Measurements from ENCODE around the gene C22orf31.

Gene C22orf31

DNA sequence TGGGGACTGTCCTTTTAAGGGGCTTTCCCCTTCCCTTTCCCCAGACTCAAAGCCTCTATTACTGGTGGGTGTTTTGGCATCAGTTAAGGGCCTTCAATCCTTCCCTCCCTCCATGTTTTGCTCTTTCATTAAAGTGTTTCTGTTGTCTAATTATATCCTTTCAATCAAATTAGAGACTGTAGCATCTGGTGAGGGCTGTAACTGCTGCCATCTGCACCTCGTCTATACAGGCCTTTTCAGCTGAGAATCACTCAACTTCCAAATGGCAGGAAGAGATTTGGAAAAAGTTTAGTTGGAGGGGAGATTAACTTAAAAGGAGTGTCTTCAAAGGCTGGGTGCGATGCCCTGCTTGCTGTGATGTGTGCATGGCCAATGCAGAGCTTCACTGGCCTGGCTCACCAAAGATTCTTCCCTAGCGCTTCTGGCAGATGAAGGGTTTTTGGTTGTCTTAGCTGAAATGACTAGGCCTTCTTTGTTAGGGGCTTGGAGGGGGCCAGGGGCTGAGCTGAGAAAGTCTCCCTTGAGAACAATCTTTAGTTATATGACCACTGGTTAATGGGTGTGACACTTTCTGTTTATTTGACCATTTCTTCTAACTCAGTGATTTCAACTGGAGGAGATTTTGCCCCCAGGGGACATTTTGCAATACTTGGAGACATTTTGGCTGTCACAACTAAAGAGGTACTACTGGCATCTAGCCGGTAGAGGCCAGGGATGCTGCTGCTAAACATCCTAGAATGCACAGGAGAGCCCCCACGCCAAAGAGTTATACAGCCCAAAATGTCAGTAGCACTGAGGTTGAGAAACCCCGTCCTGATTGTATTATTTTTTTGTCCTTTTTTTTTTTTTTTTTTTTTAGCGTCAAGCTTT, 18.7 kb upstream of the C22orf31 start:
- DNase-seq = no peak

DNA sequence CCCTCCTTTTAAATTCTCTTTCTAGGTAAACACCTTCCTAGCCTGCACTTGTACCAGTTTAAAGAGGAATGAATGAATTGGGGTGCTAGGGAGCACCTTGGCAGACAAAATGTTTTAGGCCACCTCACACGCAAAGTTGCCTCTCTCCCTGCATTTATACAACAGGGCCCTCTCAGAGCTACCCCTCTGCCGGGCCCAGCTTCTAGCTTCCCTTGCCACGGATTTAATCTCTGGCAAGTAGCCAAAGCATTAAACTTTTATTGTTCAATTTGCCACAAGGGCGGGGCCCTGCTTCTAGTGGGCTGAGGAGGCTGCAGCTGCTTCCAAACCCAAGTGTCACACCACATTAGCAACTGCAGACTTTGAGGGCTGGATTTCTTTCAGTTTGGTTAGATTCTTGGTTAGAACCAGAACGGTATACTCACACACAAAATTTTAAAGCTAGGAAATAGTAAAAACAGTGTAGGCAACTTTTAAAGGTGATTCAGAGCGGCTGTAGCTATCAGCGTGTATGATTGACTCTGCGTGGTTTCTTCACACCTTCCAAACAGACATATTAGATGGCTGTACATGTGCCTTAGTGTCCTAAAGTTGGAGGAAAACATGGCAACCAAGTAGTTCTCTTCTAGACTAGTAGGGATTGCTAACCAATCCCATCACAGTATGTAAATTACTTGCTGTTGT, 17.7 kb upstream of the C22orf31 start:
- DNase-seq = peak; percentile 75

DNA sequence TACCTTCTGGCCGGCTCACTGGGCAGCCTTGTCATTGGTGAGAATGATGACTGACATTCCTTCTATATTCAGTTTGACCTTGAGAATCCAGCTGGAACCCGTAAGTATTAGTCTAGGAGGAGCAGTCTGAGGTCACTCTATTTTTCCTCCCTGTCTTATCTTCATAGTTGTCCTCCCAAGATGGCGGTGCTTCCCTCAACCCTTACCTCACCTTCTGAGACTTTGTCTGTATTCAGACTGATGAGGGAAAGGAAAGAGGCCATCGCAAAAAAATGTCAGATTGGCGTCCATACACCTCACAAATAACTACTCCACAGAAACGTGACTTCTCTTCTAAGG, 17.2 kb upstream of the C22orf31 start:
- DNase-seq = no peak

DNA sequence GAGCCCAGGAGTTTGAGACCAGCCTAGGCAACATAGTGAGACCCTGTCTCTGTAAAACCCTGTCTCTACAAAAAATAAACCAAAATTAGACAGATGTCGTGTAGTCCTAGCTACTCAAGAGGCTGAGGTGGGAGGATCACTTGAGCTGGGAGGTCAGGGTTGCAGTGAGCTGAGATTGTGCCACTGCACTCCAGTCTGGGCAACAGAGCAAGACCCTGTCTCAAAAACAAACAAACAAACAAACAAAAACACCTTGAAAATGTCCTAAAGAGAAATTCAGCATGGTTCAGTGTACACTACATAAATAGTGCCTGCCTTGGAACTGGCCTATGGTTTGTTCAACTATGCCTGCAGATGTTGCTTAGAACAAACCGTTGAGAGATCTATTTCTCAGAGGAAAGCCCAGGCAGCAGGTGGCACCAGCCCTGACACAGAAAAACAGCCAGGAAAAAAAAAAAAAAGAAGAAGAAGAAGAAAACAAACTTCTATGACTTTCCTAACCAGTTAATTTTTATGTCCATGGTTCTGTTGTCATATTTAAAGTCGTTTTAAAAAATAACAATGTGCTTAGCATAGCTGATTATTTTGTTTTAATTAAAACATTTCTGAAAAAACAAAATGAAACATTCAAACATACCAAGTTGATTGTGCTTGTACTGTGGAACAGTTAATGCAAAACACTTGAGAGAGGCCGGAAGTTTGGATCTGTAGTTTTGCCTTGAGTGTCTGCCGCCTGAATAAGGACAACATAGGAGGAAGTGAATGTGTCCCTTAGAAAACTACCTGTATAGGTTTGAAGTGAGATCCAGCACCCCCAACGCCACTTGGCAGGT, 16.6 kb upstream of the C22orf31 start:
- no peak for DNase-seq

DNA sequence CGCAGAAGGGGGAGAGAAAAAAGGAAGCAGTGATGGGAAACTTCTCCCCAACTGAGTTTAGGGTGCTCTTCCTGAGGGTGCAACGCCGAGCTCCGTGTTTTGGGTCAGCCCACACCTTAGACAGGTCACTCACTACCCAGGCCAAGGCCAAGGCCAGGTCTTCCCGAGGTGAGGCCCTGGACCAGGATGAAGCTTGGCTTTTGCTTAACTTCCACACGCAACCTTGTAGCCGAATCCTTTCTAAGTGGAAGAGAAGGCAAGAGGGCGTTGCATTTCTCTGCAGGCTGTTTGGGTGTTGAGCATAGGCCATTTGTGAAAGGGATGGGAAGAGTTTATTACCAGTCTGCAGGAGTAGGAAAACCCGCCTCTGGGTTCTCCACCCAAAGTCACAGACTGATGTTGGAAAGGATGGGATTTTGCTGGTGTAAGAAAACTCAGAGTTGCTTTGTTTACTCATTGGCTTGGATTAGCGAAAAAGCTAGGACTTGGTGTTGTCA, 12.7 kb upstream of the C22orf31 start:
- DNase-seq = no peak

DNA sequence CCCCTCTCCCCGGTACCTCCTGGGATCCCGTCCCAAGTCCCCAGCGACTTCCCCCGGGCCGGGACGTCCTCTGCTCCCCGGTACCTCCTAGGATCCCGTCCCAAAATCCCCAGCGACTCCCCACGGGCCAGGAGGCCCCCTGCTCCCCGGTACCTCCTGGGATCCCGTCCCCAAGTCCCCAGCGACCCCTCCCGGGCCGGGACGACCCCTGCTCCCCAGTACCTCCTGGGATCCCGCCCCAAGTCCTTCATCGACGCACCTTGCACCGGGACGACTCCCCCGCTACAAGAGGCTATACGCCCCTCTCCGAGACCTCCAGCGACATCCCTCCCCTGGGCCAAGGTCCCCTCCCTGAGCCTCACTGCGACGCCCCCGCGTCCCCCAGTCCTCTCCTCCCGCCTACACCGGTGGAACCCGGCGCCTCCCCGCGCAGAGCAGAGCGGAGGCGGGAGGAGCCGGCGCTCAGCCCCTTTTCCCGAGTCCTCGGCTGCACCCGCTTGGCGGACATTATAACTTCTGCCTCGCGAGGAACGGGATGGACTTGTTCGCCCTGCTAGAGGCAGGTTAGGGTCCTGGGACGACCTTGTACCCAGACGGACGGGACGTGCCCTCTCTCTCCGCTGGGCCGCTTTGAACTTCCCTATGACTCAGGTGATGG, 12.1 kb upstream of the C22orf31 start:
- DNase-seq = peak; percentile 72

DNA sequence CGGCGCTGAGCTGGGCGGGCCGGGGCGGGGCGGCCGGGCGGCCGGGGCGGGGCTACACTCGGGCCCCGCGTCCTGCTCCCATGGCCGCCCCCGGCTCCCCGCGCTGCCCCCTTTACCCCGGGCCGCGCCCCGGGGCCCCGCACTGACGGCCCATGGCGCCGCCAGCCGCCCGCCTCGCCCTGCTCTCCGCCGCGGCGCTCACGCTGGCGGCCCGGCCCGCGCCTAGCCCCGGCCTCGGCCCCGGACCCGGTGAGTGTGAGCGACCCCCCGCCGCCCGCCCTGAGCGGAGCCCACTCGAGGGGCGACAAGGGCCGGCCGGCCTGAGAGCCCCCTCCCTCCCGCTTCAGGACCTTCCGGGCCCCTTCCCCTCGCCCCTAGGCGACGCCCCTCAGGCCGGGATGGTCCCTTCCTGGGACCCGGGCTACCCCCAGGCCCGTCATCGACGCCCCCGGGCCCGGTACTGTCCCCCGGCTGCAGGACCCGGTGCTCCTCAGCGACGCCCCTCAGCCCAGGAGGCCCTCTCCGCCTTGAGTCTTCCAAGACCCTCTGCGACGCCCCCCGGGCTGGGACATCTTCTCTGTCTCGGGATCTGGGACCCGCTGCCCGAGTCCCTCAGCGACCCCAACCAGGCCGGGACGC, 11.5 kb upstream of the C22orf31 start, which contains the start of gene KREMEN1:
TSS of gene KREMEN1 (plus strand) at position 57 of the 639 bp plus-strand sequence. CDS start at position 153, 96 bp downstream.
- DNase-seq = peak; percentile 37

DNA sequence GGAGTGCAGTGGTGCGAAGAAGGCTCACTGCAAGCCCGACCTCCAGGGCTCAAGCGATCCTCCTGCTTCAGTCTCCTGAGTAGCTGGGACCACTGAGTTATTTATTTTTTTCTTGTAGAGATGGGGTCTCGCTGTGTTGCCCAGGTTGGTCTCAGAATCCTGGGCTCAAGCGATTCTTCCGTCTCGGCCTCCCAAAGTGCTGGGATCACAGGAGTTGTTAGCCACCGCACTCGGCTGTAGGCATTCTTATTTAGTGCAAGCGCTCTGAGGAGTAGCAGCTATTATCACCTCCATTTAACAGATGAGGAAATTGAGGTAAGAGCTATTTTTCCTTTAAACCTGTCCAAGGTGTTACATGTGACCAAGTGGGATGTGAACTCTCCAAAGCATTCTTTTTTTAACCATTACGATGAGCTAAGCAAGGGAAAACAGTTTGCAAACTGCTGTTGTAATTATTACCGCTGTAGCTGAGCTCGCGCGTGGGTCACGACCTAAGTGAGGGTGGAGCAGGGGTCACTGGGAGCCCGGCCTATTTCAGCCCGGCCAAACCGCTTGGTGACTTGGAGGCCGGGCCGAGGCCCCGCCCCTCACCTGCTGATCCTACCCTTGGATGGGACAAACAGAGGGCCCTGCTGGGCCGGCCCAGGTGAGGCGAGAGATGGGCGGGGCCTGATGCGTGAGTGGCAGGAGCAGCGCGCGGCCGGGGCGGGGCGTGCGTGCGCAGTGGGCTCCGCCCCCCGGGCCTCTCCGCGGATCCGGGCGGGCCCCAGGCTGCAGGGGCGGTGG, 10.8 kb upstream of the C22orf31 start:
- DNase-seq = peak; percentile 87

DNA sequence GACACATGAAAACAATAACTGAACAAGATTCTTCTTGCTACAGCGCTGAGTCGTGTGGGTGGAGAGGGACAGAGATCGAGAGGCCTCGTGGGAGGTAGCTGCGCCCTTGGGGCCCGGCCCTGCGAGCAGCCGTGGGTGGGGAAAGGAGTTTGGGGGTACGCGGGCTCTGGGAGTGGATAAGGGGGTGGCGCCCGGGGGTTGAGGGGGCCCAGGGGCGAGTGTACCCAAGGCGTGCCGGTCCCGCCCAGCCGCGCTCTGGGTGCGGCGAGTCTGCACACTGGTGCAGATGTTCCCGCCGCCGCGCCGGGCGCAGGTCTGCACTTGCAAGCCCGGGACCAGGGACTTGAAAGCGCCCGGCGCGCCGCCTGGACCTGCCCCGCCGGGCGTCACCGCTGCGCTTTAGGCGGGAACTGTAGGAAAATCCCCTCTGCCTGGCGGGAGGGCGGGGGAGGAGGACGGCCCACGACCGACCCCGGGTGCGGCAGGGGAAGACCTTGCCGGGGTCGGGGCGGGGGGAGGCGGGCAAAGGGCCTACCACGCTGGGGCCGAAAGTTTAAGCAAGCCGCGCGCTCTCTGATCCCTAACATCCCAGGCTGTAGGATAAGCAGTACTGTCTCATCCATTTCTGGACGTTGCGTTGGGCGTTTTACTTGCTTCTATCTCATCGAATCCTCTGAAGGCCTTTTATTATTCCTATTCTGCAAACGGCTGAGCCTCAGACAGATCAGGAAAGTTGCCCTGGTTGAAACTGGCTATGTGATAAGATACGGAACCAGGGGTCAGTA, 9.8 kb upstream of the C22orf31 start:
- DNase-seq = peak; percentile 59

DNA sequence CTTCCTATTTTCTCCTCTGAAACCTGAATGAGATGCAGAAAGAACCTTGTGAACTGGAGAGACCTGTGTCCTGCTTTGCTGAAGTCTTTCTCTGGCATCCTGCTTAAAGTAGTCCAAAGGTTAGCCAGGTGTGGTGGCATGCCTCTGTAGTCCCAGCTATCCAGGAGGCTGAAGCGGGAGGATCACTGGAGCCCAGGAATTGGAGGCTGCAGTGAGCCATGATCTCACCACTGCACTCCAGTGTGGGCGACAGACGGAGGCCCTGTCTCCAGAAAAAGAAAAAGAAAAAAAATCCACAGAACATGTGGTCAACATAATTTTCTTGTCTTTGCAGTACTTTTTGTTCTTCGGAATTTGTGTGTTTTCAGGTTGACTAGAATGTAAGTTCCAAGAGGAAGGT, 8.9 kb upstream of the C22orf31 start:
- no peak for DNase-seq

DNA sequence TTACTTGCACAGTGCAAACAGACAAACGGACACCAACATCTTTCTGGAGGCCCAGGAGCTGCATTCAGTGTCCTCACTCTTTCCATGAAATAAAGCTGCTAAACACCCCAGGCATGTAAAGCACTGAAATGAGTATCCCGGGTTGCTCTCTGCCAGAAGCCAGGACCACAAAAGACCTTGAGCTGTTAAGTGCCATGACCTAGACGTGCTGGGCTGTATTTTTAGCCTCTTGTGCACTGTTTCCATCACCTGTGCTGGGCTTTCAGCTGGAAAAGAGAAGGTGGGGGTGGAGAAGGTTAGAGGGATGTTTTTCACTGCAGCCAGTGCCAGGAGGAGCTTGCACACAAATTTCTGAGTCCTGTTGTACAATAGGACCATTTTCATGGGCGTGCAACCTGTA, 7.8 kb upstream of the C22orf31 start:
- DNase-seq = no peak

DNA sequence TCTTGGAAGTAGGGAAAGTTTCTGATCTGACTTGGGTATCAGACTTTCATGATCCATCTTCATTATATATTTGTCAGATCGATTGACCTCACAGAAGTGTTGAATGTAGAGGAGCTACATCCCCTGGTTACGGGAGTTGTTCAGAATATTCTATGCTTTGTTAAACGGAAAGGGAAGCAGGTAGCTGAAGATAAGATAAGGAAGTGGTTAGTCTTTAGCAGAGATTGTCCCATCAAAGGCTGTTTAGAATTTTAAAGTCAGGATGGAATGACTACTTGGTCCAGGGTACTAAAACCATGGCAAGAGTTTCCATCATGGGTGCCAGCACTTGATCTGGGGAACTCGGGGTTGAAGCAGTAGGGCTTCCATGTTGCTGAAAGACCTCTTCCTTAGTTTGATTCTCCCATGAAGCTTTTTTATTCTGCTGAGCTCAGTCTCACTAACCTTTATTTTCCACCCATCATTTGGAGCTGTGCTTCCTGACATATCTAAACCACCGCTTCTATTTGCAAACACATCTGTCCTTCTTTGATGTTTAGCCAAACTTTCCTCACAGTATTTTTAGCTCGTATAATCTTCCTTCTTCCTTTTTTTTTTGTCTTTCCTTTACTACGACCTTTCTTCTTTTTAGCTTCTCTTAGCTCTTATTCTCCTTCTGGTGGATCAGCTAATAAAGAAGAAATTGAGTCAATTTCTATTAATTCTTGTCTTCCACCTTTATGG, 4.0 kb upstream of the C22orf31 start:
- DNase-seq = no peak

DNA sequence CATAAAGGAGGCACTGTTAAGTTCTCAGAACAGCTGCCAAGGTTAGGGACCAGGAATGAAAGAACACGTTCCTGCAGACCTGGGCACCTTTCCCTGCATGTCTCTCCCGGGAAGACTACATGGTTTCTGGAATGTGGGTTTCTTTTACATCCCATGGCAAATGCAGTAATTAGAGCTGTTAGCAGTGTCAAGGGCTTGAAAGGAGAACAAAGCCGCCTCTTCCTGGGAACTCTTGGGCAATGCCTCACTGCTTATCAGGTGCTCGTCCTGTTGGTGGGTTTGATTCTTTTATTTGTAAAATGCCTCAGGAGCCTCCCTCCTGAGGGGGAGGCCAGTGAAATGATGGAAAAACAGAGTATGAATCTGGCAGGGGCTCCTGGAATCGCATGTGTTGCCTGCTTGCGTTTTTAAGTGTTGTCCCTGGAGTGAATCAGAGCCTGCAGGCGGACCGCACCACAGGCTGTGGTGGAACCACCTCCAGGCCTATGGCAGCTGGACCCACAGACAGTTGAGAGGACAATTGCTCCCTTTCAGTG, 723 bp upstream of the C22orf31 start:
- DNase-seq = peak; percentile 47

DNA sequence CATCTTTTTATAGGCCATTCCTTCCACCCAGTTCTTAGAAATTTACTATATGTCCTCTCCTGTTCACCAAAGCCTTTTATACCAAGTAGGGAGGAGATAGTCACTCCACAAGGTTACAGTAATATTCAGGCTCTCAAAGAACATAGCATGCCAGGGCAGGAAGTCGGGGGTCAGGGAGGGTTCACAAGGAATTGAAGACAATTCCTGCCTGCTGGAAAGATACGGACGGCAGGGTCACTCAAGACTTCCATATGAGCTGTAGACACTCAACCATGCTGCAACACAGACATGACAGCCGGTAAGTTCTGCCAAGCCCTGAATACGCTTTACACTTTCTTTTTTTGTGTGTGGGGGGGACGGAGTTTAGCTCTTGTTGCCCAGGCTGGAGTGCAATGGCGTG, 700 bp downstream of the C22orf31 start:
- DNase-seq = no peak

DNA sequence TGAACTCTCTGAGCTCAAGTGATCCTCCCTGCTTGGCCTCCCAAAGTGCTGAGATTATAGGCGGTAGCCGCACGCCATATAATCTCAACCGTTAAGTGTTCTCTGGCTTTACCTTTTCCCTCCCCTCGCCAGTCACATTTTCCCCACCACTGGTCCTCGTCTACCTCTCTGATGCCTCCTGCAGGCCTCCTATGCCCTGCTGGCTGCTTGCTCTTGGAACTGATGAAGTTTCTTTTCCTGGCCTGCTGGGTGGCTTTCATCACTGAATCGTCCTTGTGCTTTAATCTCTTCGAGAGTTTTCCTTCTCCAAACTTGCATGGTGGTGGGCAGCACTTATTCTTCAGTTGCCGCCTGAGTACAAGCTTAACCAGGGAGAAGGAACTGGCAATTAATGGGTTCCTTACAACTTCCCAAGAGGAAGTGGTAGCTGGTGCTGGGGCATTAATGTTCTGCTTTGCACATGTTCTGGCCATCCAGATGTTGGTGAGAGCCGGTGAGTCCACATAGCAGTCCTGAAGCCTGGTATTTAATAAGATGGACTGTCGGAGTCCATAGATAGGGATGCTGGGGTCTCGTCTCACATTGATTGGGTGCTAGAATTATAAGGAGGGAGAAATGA, 1.3 kb downstream of the C22orf31 start:
- no peak for DNase-seq

DNA sequence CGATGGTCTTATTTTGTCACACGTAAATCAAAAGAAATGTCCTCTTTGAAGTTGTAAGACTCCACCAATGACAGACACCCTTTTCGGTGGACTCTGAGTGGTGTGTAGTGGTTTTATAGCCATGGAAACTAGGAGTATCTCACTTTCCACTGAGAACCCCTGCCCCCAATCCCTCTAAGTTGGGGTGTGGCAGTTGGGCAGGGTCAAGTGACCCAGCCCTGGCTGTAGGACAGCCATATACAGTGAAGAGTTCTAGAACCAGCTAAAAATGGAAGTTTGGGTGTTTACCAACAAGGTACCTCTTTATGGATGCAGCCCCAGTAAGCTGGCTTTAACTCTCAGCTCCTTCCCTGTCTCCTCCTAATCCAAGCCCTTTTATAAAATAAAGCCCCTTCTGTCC, 5.2 kb downstream of the C22orf31 start:
- DNase-seq = no peak

DNA sequence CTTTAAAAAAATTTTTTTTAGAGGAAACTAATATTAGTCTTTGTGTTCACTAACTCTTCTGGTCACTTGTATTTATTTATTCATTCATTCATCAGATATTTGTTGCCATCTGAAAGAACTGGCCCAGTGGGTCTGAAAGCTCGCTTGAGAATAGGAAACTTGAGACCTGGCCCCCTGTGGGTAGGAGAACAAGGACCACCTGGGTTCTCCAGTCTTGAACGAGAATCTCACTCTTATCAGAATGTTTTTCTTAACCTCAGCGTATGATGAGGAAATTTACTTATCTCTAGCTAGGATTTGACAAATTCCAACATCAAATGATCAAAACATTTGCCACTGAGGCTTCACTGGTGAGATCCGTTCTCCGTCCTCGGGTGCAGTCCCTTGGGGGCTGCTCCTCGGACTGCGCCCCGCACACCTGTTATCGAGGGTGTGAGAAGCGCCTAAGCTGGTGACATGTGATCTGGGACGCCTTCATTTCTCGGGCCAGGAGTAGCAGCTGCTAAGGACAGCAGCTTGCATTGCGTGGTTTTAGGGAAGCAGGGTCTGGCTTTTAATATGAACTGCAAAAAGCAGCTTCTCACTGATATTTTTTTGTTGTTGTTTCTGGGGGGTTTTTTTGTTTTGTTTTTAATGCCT, 6.3 kb downstream of the C22orf31 start:
- DNase-seq = peak; percentile 49

DNA sequence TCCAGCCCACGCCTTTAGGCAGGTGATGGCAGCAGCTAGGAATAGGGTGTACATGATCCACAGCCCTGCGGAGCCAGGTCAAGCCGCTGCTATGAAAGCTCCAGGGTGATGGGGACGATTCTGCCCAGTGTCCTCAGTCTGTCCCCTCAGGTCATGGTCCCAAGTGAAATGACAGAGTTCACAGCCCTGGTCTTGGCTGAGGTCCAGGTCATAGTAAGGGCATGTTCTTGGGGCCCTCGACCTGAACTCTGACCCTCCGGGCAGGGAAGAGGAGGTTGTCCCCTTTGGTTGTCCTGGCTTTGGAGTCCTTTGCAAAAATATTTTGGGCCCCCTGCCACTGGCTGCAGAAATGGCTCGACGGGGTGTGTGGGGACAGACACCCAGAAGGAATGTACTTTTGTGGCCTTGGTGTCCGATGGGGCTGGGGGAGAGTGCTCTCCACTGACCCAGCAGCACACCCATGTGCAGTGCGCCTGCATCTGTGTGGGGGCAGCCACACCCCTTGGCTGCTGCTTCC, 7.3 kb downstream of the C22orf31 start:
- no peak for DNase-seq

All from right hindlimb (tissue), 1 donor.